Measurements from ENCODE around the gene ELF1.

ELF1 gene

DNA sequence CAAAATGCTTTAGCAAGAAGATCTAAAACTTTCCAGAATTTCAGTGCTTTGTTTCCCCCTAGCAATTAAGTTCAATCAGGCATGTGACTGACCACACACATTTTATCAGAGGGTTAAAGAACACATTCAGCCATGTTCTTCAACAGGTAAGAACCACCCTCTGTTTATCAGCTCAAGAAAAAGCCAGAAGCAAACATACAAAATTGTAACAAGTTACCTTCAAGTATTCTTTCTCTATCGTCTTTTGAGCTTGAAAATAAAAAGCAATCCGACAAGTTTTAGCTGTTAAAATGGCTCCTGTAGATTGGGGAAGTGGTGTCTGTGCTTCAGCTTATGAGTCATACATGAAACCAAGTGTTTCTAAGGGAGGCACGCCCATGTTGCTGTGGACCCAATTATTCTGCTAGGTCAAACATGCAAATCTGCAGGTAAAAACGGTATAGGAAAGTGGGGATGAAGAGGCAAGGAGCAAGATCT lies at the start of gene ELF1:
TSS of gene ELF1 (minus strand) at position 306 of the 477 bp plus-strand sequence. CDS start 37,262 bp downstream, outside the sequence.
- peak within 1 kb of the TSS; percentile 94 for H3K4me3 Mint-ChIP-seq
- H3K27me3 Mint-ChIP-seq: no peaks in the 10 kb centered on the region
- peaks cover 48% of the 10 kb centered on the region for H3K4me1 Mint-ChIP-seq (ENCODE audit: low read depth)
- peaks cover 4% of the 10 kb centered on the region for H3K36me3 Mint-ChIP-seq
- no peaks in the 10 kb centered on the region for H3K9me3 Mint-ChIP-seq (ENCODE audit: low read depth)
- peak within 1 kb of the TSS; percentile 97 for H3K27ac Mint-ChIP-seq

DNA sequence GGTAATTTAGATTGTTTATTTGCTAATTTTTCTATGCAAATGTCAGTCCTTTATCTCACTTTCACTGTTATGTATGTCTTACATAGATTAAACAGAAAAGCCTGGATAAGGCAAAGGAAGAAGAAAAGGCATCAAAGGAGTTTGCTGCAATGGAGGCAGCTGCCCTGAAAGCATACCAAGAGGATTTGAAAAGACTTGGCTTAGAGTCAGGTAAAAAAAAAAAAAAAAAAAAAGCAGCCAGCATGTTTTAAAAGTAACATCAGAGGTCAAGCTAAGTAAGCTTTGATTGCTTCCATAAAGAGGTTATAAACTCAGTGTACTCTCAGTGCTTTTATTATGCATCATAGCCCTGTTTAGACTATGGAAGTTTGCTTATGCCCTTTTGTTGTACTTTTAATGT lies 46.0 kb upstream of the ELF1 start:
- H3K4me1 Mint-ChIP-seq (ENCODE audit: low read depth): peaks cover 31% of the 10 kb centered on the region
- no peaks in the 10 kb centered on the region for H3K27me3 Mint-ChIP-seq
- peaks cover 11% of the 10 kb centered on the region for H3K36me3 Mint-ChIP-seq
- H3K4me3 Mint-ChIP-seq: no peak overlapping the region
- no peak overlapping the region for H3K27ac Mint-ChIP-seq
- no peaks in the 10 kb centered on the region for H3K9me3 Mint-ChIP-seq (ENCODE audit: low read depth)

DNA sequence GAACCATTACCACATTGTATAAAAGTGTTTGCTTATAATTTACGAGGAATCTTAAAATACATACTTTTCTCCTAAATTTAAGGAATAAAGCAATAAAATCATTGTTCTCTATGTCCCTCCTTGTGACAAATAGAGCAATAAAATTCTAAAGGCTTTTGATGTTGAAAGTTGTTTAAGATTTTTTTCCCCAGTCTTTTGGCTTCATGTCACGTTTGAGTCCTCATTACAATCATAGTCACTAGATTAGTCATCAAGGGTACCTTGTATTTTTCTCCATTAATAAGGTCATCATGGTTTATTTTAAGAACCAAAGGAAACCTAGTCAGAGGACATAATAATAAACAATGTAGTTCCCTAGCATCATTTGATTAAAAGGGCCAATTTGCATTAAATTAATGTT lies 45.4 kb upstream of the ELF1 start:
- Mint-ChIP-seq H3K27ac (peak overlapping the region; percentile 61), H3K36me3 (peaks cover 11% of the 10 kb centered on the region), H3K9me3 (ENCODE audit: low read depth) (no peaks in the 10 kb centered on the region), H3K4me1 (ENCODE audit: low read depth) (peaks cover 34% of the 10 kb centered on the region), H3K4me3 (no peak overlapping the region), H3K27me3 (no peaks in the 10 kb centered on the region)

DNA sequence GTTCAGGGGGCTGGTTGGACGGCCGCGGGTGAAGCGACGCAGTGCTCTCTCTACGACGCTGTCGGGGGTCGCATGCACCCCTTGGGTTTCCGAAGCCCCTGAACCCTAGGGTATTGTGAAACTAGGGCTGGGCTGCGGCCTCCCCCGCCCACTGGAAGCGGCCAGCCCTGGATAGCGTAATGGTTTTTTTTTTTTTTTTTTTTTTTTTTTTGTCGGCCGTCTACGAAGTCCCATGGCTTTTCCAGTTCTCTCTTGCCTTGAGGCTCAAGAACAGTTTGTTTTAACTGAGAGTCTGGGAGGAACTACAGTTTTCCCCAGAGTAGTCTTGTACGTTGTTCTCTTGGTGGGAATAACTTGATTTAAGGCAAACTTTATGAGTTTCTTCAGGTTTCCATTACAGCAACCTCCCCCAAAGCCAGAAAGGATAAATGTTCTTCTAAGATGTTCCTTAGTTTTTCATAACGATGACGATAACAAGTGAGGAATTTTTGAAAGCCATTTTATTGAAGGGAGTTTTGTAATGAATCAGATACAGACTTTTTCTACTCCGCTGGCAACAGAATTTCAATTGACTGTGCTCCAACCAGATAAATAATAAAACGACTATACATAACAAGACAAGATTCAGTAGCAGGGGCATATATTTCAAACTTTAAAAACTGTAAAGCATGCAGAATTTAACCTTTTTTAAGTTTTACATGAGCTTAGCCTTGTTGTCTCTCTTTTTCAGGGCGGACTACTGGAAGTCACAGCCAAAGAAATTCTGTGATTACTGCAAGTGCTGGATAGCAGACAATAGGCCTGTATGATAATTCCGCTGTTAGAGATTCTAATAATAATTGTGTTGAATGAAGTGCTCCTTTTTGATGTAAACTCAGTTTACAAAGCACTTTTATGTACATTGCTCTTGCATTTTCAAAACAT lies 43.1 kb upstream of the ELF1 start:
- peak overlapping the region; percentile 99 for H3K4me3 Mint-ChIP-seq
- H3K27ac Mint-ChIP-seq: peak overlapping the region; percentile 99
- H3K27me3 Mint-ChIP-seq: no peaks in the 10 kb centered on the region
- peaks cover 55% of the 10 kb centered on the region for H3K4me1 Mint-ChIP-seq (ENCODE audit: low read depth)
- H3K9me3 Mint-ChIP-seq (ENCODE audit: low read depth): no peaks in the 10 kb centered on the region
- H3K36me3 Mint-ChIP-seq: peaks cover 10% of the 10 kb centered on the region

DNA sequence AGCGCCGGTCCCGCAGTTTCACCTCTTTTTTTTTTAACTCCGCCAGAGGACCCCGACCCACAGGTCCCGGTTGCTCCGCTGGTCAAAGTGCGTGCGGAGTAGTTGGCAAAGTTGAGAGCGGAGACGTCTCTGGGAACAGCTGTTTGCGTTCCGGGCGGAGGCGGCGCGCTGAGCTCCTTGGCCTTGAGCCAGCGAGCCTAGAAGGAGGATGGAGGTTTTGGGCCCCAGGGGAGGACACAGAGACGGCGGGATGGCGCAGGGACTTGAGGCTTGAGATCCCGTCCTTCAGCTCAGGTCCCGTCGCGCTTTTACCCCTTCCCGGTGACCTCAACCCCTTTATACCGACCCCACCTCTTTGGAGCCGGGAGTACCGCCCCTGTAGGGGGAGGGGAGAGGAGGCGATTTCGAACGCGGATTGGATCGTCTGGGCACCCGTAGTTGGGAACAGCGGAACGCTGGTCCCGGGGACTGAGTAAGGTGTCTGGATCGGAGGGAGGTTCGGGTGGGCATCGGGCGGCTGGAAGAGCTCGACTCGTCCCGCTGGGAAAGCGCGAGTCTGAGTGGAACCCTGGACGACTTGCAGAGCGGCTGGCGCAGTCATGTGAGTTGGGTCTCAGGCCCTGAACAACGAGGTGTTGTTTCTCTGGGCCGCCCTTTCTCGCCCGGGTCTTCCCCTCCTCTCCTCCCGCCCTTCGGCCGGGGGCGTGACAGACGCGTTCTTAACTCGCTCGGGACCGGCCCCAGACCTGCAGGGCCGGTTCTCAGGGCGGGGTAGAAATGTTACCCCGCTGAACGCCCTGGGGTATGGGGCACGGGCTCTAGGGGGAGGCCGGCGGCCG lies 42.2 kb upstream of the ELF1 start, which contains the start of gene WBP4:
TSS of gene WBP4 (plus strand) at position 435 of the 839 bp plus-strand sequence. CDS start at position 600, 165 bp downstream.
- peak within 1 kb of the TSS; percentile 99 for H3K4me3 Mint-ChIP-seq
- H3K27me3 Mint-ChIP-seq: no peaks in the 10 kb centered on the region
- no peaks in the 10 kb centered on the region for H3K9me3 Mint-ChIP-seq (ENCODE audit: low read depth)
- H3K27ac Mint-ChIP-seq: peak within 1 kb of the TSS; percentile 99
- peaks cover 61% of the 10 kb centered on the region for H3K4me1 Mint-ChIP-seq (ENCODE audit: low read depth)
- H3K36me3 Mint-ChIP-seq: peaks cover 9% of the 10 kb centered on the region

GRCh38 chr13:41060724-41061074 lies 41.6 kb upstream of the ELF1 start:
- Mint-ChIP-seq H3K27me3 (no peaks in the 10 kb centered on the region), H3K4me1 (ENCODE audit: low read depth) (peaks cover 64% of the 10 kb centered on the region), H3K4me3 (peak overlapping the region; percentile 99), H3K36me3 (peaks cover 8% of the 10 kb centered on the region), H3K9me3 (ENCODE audit: low read depth) (no peaks in the 10 kb centered on the region), H3K27ac (peak overlapping the region; percentile 99)

GRCh38 chr13:41060082-41060723 lies 41.1 kb upstream of the ELF1 start:
- Mint-ChIP-seq H3K36me3 (peaks cover 8% of the 10 kb centered on the region), H3K9me3 (ENCODE audit: low read depth) (no peaks in the 10 kb centered on the region), H3K27me3 (no peaks in the 10 kb centered on the region), H3K4me3 (peak overlapping the region; percentile 99), H3K27ac (peak overlapping the region; percentile 99), H3K4me1 (ENCODE audit: low read depth) (peaks cover 67% of the 10 kb centered on the region)

DNA sequence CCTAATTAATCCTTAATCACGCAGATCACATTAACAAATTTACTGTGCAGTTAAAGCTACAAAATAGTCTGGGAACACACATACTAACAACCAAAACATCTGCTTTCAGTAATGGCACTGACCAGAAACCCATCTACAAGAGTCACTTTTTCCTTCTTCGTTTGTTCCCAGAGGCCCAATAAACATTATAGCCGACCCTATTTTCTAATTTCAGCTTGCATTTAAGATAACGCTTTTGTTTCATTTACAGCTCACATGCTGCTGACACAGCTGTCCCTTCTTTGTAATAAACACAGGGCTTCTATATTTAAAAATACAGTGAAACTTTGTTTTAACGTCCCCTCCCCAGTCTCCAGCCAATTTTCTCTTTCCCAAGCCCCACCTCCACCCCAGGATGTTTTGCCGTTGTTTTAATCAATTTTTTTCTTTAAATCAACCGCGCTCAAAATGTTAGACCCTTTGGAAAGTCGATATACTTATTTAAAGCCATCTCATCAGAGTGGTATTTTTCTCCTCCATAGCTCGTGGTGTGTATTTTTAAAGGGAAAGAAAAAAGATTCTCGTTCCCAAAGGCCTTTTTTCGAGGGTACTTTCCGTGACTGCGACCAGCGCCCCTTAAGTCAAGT lies 40.5 kb upstream of the ELF1 start:
- no peaks in the 10 kb centered on the region for H3K27me3 Mint-ChIP-seq
- peak overlapping the region; percentile 99 for H3K4me3 Mint-ChIP-seq
- H3K9me3 Mint-ChIP-seq (ENCODE audit: low read depth): no peaks in the 10 kb centered on the region
- peak overlapping the region; percentile 99 for H3K27ac Mint-ChIP-seq
- peaks cover 7% of the 10 kb centered on the region for H3K36me3 Mint-ChIP-seq
- peaks cover 69% of the 10 kb centered on the region for H3K4me1 Mint-ChIP-seq (ENCODE audit: low read depth)

DNA sequence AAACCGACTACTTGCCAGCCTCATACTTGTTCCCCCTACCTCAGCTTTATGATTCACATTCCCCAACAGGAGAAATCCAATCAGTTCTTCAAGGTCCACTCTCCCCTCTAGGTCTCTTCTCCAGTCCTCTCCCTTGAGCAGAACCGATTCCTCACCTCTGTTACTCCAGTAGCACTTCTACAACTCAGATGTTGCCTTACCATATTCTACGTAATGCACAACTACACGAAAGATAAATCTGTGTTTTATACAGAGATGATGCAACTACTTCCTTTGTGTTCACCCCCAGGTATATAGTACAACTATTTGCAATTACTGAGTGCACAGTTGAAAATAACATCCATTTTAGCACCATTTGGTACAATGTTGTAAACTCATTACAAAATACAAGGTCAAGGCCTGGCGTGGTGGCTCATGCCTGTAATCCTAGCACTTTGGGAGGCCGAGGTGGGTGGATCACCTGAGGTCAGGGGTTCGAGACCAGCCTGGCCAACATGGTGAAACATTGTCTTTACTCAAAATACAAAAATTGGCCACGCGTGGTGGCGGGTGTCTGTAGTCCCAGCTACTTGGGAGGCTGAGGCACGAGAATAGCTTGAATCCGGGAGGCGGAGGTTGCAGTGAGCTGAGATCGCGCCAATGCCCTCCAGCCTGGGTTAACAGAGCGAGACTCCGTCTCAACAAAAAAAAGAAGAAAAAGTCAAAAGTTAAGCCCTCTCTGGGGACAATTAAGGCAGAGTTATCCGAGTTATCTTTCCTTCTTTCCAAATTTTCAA lies 39.4 kb upstream of the ELF1 start:
- Mint-ChIP-seq H3K4me3 (peak overlapping the region; percentile 99), H3K9me3 (ENCODE audit: low read depth) (no peaks in the 10 kb centered on the region), H3K27ac (peak overlapping the region; percentile 99), H3K4me1 (ENCODE audit: low read depth) (peaks cover 69% of the 10 kb centered on the region), H3K36me3 (peaks cover 4% of the 10 kb centered on the region), H3K27me3 (no peaks in the 10 kb centered on the region)

DNA sequence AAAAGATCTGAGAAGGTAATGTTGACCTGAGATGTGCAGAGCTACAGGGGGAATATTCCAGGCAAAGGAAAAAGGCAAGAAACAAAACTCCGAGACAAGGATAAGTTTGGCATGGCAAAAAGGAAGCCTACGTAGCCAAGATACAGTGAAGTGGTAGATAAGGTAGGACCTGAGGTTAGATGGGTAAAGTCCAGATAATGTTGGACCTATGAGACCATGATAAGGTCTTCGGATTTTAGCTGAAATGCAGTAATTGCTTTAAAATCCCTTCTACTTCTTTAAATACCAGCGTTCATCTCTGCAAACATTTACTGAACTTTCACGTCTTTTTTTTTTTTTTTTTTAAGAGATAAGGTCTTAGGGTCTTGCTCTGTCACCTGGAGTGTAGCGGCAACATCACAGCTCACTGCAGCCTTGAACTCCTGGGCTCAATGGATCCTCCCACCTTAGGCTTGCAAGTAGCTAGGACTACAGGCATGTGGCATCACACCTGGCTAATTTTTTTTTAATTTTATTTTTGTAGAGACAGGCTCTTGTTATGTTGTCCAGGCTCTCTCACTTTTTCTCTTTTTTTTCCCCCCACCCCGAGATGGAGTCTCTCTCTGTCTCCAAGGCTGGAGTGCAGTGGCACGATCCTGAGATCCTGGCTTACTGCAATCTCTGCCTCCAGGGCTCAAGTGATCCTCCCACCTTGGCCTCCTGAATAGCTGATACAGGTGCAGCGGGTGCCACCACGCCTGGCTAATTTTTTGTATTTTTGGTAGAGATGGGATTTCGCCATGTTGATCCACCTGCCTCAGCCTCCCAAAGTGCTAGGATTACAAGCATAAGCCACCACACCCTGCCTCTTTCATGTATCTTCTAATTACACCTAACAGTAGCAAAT lies 38.0 kb upstream of the ELF1 start:
- peaks cover 57% of the 10 kb centered on the region for H3K4me1 Mint-ChIP-seq (ENCODE audit: low read depth)
- H3K9me3 Mint-ChIP-seq (ENCODE audit: low read depth): no peaks in the 10 kb centered on the region
- H3K4me3 Mint-ChIP-seq: no peak overlapping the region
- H3K27me3 Mint-ChIP-seq: no peaks in the 10 kb centered on the region
- H3K36me3 Mint-ChIP-seq: peaks cover 4% of the 10 kb centered on the region
- H3K27ac Mint-ChIP-seq: no peak overlapping the region

DNA sequence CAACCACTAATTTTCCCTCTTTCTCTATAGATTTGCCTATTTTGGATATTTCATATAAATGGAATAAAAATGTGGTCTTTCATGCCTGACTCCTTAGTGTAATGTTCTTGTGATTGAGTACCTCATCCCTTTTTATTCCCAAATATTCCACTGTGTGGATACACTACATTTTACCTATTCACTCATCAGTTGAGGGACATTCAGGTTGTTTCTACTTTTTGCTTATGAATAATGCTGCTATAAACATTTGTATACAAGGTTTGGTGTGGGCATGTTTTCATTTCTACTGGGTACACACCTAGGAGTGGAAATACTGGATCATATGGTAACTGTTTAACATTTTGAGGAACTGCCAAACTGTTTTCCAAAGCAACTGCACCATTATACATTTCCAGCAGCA lies 37.1 kb upstream of the ELF1 start:
- Mint-ChIP-seq H3K27ac (peak overlapping the region; percentile 4), H3K27me3 (no peaks in the 10 kb centered on the region), H3K4me1 (ENCODE audit: low read depth) (peaks cover 59% of the 10 kb centered on the region), H3K9me3 (ENCODE audit: low read depth) (no peaks in the 10 kb centered on the region), H3K4me3 (no peak overlapping the region), H3K36me3 (peaks cover 6% of the 10 kb centered on the region)

GRCh38 chr13:41054919-41055619 lies 36.0 kb upstream of the ELF1 start:
- Mint-ChIP-seq H3K36me3 (peaks cover 7% of the 10 kb centered on the region), H3K27ac (peak overlapping the region; percentile 1), H3K4me3 (no peak overlapping the region), H3K4me1 (ENCODE audit: low read depth) (peaks cover 64% of the 10 kb centered on the region), H3K9me3 (ENCODE audit: low read depth) (no peaks in the 10 kb centered on the region), H3K27me3 (no peaks in the 10 kb centered on the region)
